ENCODE results near the gene PIK3C2B.

DNA sequence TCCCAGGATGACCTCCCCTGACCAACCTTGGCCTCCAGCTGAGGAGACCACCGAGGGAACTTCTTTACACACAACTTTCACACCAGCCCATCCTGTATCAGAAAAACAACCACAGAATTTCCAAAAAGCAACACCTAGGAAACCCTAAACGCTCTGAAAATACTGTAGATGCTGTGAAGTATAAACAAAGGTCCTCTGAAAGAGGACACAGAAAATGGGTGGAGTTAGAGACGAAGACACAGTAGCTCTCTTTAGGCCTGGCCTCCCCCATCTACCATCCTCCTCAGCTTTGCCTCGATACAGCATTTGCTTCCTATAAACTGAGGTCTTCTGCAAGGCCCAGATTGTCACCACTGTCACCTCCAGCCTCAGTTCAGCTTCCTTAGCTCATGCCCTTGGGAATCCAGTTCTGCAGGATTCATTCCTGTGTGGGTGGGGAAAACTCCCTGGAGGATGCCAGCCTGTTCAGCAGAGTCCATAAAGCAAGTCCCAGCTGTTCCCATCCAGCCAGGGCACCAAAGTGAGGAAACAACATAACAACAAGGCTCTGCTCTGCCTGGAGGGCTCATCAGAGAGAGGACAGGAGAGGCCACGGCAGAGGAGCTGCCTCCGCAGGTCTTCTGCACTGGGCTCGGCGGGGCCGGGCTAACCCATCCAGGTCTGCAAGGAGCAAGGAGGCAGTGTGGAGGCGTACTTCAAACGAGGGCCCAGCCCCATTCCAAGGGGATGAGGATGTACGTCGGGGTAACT, 15.0 kb downstream of the PIK3C2B start:
- TF ChIP-seq, protein P1, sequence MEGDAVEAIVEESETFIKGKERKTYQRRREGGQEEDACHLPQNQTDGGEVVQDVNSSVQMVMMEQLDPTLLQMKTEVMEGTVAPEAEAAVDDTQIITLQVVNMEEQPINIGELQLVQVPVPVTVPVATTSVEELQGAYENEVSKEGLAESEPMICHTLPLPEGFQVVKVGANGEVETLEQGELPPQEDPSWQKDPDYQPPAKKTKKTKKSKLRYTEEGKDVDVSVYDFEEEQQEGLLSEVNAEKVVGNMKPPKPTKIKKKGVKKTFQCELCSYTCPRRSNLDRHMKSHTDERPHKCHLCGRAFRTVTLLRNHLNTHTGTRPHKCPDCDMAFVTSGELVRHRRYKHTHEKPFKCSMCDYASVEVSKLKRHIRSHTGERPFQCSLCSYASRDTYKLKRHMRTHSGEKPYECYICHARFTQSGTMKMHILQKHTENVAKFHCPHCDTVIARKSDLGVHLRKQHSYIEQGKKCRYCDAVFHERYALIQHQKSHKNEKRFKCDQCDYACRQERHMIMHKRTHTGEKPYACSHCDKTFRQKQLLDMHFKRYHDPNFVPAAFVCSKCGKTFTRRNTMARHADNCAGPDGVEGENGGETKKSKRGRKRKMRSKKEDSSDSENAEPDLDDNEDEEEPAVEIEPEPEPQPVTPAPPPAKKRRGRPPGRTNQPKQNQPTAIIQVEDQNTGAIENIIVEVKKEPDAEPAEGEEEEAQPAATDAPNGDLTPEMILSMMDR (IDR thresholded peaks at IDR 0.05), result no peak
- TF ChIP-seq POLR2A (IDR thresholded peaks at IDR 0.05) (no peak), EP300 (IDR thresholded peaks at IDR 0.05) (no peak)

Data from ovary (tissue), 3 donors.